DMS114 treated with DMSO at 0.1 percent for 48 hours (cell line): ENCODE results near the gene LGALS9.
"Not testable (repeated sequence)": the region's sequence is repeated elsewhere in the genome, so short reads cannot be mapped to it uniquely, and the experiment has no call there.

Experiments
- DNase-seq: peaks from one replicate; lab custom pipeline; 2025; ENCODE audit not compliant: unreplicated experiment; lab: John Stamatoyannopoulos, UW

Gene LGALS9

DNA sequence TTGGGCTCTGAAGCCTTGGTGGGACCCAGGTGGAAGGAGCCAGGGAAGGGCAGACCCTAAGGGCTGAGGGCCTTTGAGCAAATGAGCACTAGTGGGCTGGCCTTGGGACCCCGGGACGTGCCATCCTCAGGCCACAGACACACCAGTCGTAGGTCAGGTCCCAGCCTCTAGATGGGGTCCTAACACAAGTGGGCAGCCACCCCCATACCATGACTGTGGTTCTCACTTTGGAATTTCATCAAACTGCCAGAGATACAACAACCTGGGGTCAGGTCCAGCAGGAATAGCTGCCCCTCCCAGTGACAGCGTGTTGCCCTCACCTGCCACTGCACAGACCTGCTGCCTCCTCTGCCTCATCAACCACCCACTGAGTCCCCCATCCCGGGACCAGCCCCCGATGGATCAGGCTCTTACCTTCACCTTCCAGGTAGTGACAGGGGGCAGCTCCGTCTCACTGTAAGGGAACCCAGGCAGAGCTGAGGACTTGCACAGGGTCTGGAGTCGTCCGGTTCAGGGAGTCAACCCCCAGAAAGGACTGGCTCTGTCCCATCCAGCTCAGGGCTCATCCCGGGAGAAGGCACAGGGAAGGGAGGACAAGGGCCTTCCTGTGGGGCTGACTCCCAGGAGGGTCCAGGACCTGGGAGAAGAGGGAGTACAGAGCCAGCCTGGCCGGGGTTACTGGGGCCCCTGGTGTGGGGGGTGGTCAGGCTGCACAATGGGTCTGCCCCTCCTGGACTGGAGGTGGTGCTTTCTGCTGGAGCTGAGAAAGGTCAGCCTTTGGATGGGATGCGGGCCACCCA lies 40.0 kb downstream of the LGALS9 start:
- no peak for DNase-seq

GRCh38 chr17:27671591-27671910 lies 40.6 kb downstream of the LGALS9 start:
- no peak for DNase-seq

GRCh38 chr17:27671977-27672480 lies 41.0 kb downstream of the LGALS9 start:
- DNase-seq, result not testable (repeated sequence)

DNA sequence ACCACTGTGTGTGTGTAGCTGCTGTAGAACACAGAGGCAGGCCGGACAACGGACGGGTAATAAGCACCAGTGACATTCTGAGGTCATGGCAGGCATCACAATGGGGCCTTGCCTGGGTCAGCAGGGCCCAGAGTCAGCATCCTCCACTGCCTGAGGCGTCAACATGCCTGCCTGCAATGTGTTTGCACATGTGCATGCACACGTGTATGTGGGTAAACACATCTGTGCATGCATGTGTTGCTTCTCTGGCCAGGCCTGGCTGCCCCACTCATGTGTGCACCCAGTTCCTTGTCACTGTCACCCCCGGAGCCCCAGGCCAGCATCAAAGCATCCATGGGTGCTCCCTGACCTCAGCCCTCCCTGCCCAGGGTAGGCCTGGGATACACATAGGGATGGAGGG lies 43.3 kb downstream of the LGALS9 start:
- DNase-seq, result no peak

DNA sequence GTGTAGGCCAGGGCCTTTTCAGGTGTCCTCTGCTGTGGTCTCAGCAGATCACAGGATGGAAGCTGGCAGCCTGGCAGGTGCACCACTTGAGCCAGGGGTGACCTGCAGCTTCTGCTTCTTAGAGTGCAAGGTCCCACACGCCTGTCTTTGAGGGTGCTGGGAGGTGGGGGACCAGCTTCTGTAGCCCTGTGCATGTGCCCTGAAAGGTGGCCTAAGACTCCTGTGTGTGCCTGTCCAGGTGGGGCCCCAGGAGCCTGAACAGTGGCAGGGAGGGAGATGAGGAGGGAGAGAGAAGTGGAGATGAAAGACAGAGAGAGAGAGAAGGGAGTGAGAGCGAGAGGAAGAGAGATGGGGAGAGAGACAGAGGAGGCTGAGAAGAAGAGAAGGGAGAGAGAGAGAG lies 46.2 kb downstream of the LGALS9 start:
- DNase-seq, result no peak

DNA sequence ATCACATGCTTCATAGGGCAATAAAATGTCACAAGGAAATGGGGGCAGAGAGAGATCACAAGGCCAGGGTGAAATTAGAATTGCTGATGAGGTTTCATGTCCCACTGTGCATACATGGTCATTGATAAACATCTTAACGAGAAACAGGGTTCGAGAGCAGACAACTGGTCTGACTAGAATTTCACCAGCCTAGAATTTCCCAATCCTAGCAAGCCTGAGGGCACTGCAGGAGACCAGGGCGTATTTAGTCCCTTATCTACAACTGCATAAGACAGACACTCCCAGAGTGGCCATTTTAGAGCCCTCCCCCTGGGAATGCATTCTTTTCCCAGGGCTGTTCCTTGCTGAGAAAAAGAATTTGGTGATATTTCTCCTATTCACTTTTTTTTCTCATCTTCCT lies 55.3 kb downstream of the LGALS9 start:
- DNase-seq, result not testable (repeated sequence)

DNA sequence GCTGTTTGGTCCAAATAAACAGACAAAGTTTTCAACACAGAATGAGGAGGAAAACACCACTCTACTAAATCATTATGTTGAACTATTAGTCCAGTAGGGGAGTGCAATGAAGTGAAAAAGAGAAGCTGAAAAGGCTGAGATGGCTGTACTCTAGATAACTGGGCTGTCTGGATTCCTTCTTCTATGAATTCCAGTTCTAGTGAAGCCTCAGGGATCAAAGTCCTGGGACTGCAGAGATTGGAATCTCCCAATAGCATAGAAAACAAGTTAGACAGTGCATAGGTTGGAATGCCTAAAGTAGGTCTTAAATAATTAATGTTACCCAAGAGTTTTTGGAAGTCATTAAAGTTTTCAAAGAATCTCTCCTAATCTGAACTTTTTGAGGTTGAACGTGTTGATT lies 59.9 kb downstream of the LGALS9 start:
- no peak for DNase-seq

GRCh38 chr17:27695254-27695814 lies 64.3 kb downstream of the LGALS9 start:
- DNase-seq, result not testable (repeated sequence)
